Activated CD4-positive, alpha-beta memory T cell treated with anti-CD3 and anti-CD28 coated beads, Interleukin-2, amount 10 ng/mL, durations not matched to agents 7 days and 5 days (primary cell): ENCODE results near the gene CALML3. TPM values are rescaled to one million over a fixed set of nuclear protein-coding genes. Genes with fewer than 3 reads are reported as not detected.

Experiments used
- CTCF ChIA-PET: fragments of 350-600 bp; sonication (Branson Sonifier 250); formaldehyde crosslinking; loops from one replicate; lab custom pipeline; 2021; ENCODE audit warnings: antibody characterized with exemption, inconsistent platforms; lab: Charles Lee
- POLR2A ChIA-PET: fragments of 350-600 bp; sonication (Branson Sonifier 250); formaldehyde crosslinking; loops from one replicate; lab custom pipeline; 2021; ENCODE audit warnings: antibody characterized with exemption; lab: Charles Lee
- DNase-seq: peaks from one replicate; pipeline ENCODE4 v3.0.0-alpha.2; 2020
- H3K27ac Mint-ChIP-seq: one replicate; pipeline ENCODE4 v1.8.0; 2021; ENCODE audit warnings: mild to moderate bottlenecking, mixed read lengths
- H3K27me3 Mint-ChIP-seq: one replicate; pipeline ENCODE4 v1.8.0; 2021; ENCODE audit warnings: mixed read lengths
- H3K36me3 Mint-ChIP-seq: one replicate; pipeline ENCODE4 v1.8.0; 2021; ENCODE audit warnings: low read depth, mixed read lengths
- H3K4me1 Mint-ChIP-seq: one replicate; pipeline ENCODE4 v1.8.0; 2021; ENCODE audit warnings: mixed read lengths
- H3K4me3 Mint-ChIP-seq: one replicate; pipeline ENCODE4 v1.8.0; 2021; ENCODE audit warnings: mild to moderate bottlenecking, mixed read lengths
- H3K9me3 Mint-ChIP-seq: one replicate; pipeline ENCODE4 v1.8.0; 2021; ENCODE audit warnings: mixed read lengths
- total RNA-seq, 2 experiments: library from RNA; stranded (reverse); gene quantifications; one replicate each; pipeline ENCODE4 v1.2.3, GENCODE V29; 2021

The CALML3 gene
- total RNA-seq, 2 experiments from 2014 or later, result not detected

- H3K9me3 Mint-ChIP-seq, result no peaks in the 10 kb centered on the region
- H3K27me3 Mint-ChIP-seq, result peaks cover 3% of the 10 kb centered on the region
- no peaks in the 10 kb centered on the region for H3K36me3 Mint-ChIP-seq
- ChIA-PET CTCF (interaction anchor here (0.6 to 1.7 kb wide), 2 partner anchors 93 to 97 kb away, joined by 3 read pairs; no protein-coding TSS in a partner anchor), POLR2A (interaction anchor here (1.5 kb wide), 1 partner anchor 20 kb away, joined by 3 read pairs; no protein-coding TSS in a partner anchor)
- no peak for DNase-seq
- no peaks in the 10 kb centered on the region for H3K4me1 Mint-ChIP-seq
- H3K27ac Mint-ChIP-seq, result no peak overlapping the region
- no peak overlapping the region for H3K4me3 Mint-ChIP-seq
Observed at GRCh38 chr10:5528989-5529701, 4.4 kb downstream of the CALML3 start.

GRCh38 chr10:5529702-5530411 is 5.1 kb downstream of the CALML3 start:
- CTCF ChIA-PET, result interaction anchor here (1.1 to 1.7 kb wide), 2 partner anchors 94 to 96 kb away, joined by 3 read pairs; no protein-coding TSS in a partner anchor
- H3K9me3 Mint-ChIP-seq, result no peaks in the 10 kb centered on the region
- no peak overlapping the region for H3K4me3 Mint-ChIP-seq
- H3K27ac Mint-ChIP-seq, result no peak overlapping the region
- no peaks in the 10 kb centered on the region for H3K4me1 Mint-ChIP-seq
- POLR2A ChIA-PET, result interaction anchor here (1.5 kb wide), 1 partner anchor 19 kb away, joined by 3 read pairs; no protein-coding TSS in a partner anchor
- H3K27me3 Mint-ChIP-seq, result peaks cover 2% of the 10 kb centered on the region
- H3K36me3 Mint-ChIP-seq, result no peaks in the 10 kb centered on the region
- DNase-seq, result no peak

- H3K27ac Mint-ChIP-seq, result no peak overlapping the region
- no peak overlapping the region for H3K4me3 Mint-ChIP-seq
- DNase-seq, result no peak
- peaks cover 2% of the 10 kb centered on the region for H3K27me3 Mint-ChIP-seq
- ChIA-PET POLR2A (interaction anchor here (0.8 to 1.5 kb wide), 2 partner anchors 19 to 20 kb away, joined by 3 read pairs; no protein-coding TSS in a partner anchor), CTCF (interaction anchor here (1.1 kb wide), 1 partner anchor 93 kb away, joined by 3 read pairs; no protein-coding TSS in a partner anchor)
- no peaks in the 10 kb centered on the region for H3K9me3 Mint-ChIP-seq
- H3K36me3 Mint-ChIP-seq, result no peaks in the 10 kb centered on the region
- no peaks in the 10 kb centered on the region for H3K4me1 Mint-ChIP-seq
Observed at GRCh38 chr10:5530412-5530806, 5.6 kb downstream of the CALML3 start.

- no peaks in the 10 kb centered on the region for H3K9me3 Mint-ChIP-seq
- no peak overlapping the region for H3K4me3 Mint-ChIP-seq
- no peak overlapping the region for H3K27ac Mint-ChIP-seq
- ChIA-PET CTCF (interaction anchor here (1.1 kb wide), 1 partner anchor 92 kb away, joined by 3 read pairs; no protein-coding TSS in a partner anchor), POLR2A (interaction anchor here (0.8 kb wide), 1 partner anchor 19 kb away, joined by 3 read pairs; no protein-coding TSS in a partner anchor)
- H3K27me3 Mint-ChIP-seq, result peaks cover 2% of the 10 kb centered on the region
- DNase-seq, result no peak
- no peaks in the 10 kb centered on the region for H3K4me1 Mint-ChIP-seq
- H3K36me3 Mint-ChIP-seq, result no peaks in the 10 kb centered on the region
Observed at GRCh38 chr10:5530846-5531557, 6.2 kb downstream of the CALML3 start.

GRCh38 chr10:5531558-5532306 is 7.0 kb downstream of the CALML3 start:
- POLR2A ChIA-PET, result no interaction called here
- peaks cover 2% of the 10 kb centered on the region for H3K27me3 Mint-ChIP-seq
- no peak overlapping the region for H3K4me3 Mint-ChIP-seq
- H3K36me3 Mint-ChIP-seq, result no peaks in the 10 kb centered on the region
- no peaks in the 10 kb centered on the region for H3K4me1 Mint-ChIP-seq
- no peak for DNase-seq
- CTCF ChIA-PET, result no interaction called here
- H3K9me3 Mint-ChIP-seq, result no peaks in the 10 kb centered on the region
- H3K27ac Mint-ChIP-seq, result no peak overlapping the region

DNA sequence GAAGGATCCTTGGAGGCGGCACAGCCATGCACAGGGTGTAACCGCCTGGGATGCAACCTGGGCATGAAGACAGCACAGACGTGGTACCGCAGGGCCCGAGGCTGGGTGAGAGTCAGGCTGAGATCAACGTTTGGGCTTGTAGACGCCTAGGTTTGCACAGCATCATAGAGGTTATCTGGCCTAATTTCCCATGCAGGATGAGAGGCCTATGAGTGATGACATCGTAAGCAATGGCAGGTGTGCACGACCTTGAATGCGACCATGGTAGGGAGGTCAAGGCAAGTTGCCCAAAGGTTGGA is 7.5 kb downstream of the CALML3 start:
- H3K36me3 Mint-ChIP-seq, result no peaks in the 10 kb centered on the region
- no peak overlapping the region for H3K4me3 Mint-ChIP-seq
- H3K4me1 Mint-ChIP-seq, result no peaks in the 10 kb centered on the region
- peaks cover 2% of the 10 kb centered on the region for H3K27me3 Mint-ChIP-seq
- H3K27ac Mint-ChIP-seq, result no peak overlapping the region
- ChIA-PET CTCF (no interaction called here), POLR2A (no interaction called here)
- DNase-seq, result no peak
- no peaks in the 10 kb centered on the region for H3K9me3 Mint-ChIP-seq

GRCh38 chr10:5532618-5533097 is 7.9 kb downstream of the CALML3 start:
- Mint-ChIP-seq H3K9me3 (no peaks in the 10 kb centered on the region), H3K4me3 (no peak overlapping the region), H3K36me3 (no peaks in the 10 kb centered on the region), H3K27me3 (peaks cover 2% of the 10 kb centered on the region), H3K27ac (no peak overlapping the region), H3K4me1 (no peaks in the 10 kb centered on the region)
- ChIA-PET POLR2A (no interaction called here), CTCF (no interaction called here)
- no peak for DNase-seq

DNA sequence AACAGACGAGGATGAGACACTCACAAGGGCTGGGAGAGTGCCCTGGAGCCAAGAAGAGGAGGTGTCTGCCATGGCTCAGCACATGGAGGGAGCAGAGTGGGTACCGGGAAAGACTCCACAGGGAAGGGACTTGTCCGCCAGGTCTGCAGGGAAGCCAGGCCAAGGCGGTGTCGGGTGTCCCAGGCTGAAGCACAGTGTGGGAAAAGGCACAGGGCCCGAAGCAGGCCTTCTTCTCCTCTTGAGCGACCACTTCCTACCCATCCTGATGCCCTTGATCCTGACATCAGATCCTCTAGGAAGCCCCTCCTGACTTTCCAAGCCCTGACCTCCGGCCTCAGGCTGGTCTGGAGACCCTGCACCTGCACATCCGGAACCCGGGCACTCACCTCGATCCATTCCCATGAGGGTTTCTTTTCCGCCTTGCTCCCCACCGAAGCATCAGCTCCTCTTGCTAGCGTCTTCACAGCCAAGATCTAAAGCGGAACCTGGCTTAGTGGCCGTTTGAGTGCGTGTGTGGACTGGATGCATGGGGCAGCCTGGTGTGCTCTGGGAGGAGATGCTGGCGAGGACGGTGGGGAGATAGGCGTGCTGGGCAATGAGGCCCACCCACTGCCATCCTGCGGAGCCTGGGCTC is 8.5 kb downstream of the CALML3 start:
- Mint-ChIP-seq H3K4me1 (no peaks in the 10 kb centered on the region), H3K27ac (no peak overlapping the region), H3K36me3 (no peaks in the 10 kb centered on the region), H3K27me3 (peaks cover 2% of the 10 kb centered on the region), H3K9me3 (no peaks in the 10 kb centered on the region), H3K4me3 (no peak overlapping the region)
- ChIA-PET CTCF (no interaction called here), POLR2A (no interaction called here)
- no peak for DNase-seq

GRCh38 chr10:5534051-5534821 is 9.5 kb downstream of the CALML3 start:
- no peak for DNase-seq
- Mint-ChIP-seq H3K4me1 (no peaks in the 10 kb centered on the region), H3K27me3 (peaks cover 4% of the 10 kb centered on the region), H3K36me3 (no peaks in the 10 kb centered on the region), H3K27ac (no peak overlapping the region), H3K4me3 (no peak overlapping the region), H3K9me3 (no peaks in the 10 kb centered on the region)
- ChIA-PET POLR2A (no interaction called here), CTCF (no interaction called here)

DNA sequence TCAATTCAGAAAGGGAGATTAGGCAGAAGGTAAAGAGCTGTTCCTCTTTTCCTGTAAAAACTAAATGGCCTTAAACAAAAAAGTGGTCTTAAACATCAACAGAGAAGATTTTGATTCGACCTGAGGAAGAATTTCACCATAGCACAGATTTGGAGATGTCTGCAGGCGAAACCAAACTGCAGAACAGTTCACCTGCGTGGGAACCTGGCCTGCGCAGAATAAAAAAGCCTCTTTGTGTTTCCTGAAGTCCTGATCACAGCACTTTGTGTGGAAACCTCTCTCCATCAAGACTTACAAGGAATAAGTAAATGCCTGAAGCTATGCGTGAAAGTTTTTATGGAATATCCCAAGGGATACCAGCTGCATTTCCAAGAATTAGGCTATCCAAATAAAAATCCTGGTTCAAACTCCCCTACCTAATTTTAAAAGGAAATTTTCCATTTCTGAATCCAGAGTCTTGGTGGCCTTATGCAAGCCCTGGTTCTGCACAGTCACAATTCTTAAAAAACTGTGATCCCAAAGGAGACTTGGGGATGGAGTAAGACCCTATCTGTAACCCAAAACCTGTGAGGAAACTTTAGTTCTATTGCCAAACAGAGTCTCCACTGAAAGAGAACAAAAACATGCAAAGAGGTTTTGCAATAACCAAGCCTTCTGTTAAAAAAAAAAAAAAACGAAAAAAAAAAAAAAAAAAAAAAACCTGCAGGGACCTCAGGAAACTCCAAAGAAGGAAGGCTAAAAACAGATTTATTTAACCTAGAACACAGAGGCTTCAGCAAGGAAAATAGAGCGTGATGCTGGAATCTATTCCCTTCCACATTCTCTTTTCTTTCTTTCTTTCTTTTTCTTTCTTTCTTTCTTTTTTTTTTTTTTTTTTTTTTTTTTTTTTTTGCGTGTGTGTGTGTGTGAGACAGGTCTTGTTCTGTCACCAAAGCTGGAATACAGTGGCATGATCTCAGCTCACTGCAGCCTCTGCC is 10.4 kb downstream of the CALML3 start:
- Mint-ChIP-seq H3K36me3 (no peaks in the 10 kb centered on the region), H3K9me3 (no peaks in the 10 kb centered on the region), H3K27me3 (peaks cover 4% of the 10 kb centered on the region), H3K4me3 (no peak overlapping the region), H3K27ac (no peak overlapping the region), H3K4me1 (no peaks in the 10 kb centered on the region)
- POLR2A ChIA-PET, result no interaction called here
- DNase-seq, result no peak
- CTCF ChIA-PET, result interaction anchor here (0.7 kb wide), 1 partner anchor 57 kb away, joined by 4 read pairs; no protein-coding TSS in a partner anchor
